ENCODE data around the gene CATSPER3.

DNA sequence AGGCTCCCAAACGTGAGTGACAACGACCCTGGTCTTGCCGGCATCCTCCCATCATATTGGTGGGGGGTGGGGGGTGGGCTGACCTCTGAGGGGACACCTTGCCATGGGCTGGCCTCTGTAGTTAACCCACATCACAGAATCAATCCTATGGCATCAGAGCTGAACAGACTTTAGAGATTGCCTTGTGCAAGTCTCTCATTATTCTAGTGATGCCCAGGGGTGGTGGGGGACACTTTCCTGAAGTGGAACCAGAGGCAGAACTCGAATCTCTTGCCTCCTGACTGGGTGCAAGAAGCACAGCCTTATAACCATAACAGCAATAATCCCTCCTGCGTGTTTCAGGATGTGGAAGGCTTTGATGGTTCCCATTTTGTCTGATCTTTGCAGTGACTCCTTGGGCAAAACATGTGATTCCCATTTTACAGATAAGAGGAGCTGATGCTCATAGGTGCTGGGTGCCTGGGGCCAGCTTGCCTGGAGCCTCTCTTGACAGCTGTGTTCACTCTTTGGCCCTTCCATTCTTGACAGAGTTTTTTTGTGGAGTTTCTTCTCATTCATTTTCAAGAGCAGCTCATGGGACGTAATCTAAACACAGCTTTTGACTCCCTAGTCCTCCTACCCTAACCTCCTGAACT, 84.9 kb downstream of the CATSPER3 start:
- TF ChIP-seq, protein P1, sequence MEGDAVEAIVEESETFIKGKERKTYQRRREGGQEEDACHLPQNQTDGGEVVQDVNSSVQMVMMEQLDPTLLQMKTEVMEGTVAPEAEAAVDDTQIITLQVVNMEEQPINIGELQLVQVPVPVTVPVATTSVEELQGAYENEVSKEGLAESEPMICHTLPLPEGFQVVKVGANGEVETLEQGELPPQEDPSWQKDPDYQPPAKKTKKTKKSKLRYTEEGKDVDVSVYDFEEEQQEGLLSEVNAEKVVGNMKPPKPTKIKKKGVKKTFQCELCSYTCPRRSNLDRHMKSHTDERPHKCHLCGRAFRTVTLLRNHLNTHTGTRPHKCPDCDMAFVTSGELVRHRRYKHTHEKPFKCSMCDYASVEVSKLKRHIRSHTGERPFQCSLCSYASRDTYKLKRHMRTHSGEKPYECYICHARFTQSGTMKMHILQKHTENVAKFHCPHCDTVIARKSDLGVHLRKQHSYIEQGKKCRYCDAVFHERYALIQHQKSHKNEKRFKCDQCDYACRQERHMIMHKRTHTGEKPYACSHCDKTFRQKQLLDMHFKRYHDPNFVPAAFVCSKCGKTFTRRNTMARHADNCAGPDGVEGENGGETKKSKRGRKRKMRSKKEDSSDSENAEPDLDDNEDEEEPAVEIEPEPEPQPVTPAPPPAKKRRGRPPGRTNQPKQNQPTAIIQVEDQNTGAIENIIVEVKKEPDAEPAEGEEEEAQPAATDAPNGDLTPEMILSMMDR (IDR thresholded peaks at IDR 0.05; ENCODE audit: poor library complexity, severe bottlenecking), result no peak
- no peak for TF ChIP-seq POLR2AphosphoS5 (IDR thresholded peaks at IDR 0.05)
- TF ChIP-seq MXI1 (conservative IDR thresholded peaks at IDR 0.05; ENCODE audit: poor library complexity, severe bottlenecking), result no peak
- TF ChIP-seq, protein P2, sequence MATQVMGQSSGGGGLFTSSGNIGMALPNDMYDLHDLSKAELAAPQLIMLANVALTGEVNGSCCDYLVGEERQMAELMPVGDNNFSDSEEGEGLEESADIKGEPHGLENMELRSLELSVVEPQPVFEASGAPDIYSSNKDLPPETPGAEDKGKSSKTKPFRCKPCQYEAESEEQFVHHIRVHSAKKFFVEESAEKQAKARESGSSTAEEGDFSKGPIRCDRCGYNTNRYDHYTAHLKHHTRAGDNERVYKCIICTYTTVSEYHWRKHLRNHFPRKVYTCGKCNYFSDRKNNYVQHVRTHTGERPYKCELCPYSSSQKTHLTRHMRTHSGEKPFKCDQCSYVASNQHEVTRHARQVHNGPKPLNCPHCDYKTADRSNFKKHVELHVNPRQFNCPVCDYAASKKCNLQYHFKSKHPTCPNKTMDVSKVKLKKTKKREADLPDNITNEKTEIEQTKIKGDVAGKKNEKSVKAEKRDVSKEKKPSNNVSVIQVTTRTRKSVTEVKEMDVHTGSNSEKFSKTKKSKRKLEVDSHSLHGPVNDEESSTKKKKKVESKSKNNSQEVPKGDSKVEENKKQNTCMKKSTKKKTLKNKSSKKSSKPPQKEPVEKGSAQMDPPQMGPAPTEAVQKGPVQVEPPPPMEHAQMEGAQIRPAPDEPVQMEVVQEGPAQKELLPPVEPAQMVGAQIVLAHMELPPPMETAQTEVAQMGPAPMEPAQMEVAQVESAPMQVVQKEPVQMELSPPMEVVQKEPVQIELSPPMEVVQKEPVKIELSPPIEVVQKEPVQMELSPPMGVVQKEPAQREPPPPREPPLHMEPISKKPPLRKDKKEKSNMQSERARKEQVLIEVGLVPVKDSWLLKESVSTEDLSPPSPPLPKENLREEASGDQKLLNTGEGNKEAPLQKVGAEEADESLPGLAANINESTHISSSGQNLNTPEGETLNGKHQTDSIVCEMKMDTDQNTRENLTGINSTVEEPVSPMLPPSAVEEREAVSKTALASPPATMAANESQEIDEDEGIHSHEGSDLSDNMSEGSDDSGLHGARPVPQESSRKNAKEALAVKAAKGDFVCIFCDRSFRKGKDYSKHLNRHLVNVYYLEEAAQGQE (IDR thresholded peaks at IDR 0.05; ENCODE audit: borderline replicate concordance), result no peak
- no peak for TF ChIP-seq RAD21 (conservative IDR thresholded peaks at IDR 0.05)
- no peak for TF ChIP-seq EZH2 (IDR thresholded peaks at IDR 0.05; ENCODE audit: borderline replicate concordance, insufficient read depth, low read length, poor library complexity, severe bottlenecking)
- TF ChIP-seq EP300 (conservative IDR thresholded peaks at IDR 0.05; ENCODE audit: poor library complexity, severe bottlenecking), result no peak
- TF ChIP-seq TAF1 (IDR thresholded peaks at IDR 0.05; ENCODE audit: low read depth), result no peak

All from neural cell (in vitro differentiated cells).